ENCODE data around the gene DENND1B.

DNA sequence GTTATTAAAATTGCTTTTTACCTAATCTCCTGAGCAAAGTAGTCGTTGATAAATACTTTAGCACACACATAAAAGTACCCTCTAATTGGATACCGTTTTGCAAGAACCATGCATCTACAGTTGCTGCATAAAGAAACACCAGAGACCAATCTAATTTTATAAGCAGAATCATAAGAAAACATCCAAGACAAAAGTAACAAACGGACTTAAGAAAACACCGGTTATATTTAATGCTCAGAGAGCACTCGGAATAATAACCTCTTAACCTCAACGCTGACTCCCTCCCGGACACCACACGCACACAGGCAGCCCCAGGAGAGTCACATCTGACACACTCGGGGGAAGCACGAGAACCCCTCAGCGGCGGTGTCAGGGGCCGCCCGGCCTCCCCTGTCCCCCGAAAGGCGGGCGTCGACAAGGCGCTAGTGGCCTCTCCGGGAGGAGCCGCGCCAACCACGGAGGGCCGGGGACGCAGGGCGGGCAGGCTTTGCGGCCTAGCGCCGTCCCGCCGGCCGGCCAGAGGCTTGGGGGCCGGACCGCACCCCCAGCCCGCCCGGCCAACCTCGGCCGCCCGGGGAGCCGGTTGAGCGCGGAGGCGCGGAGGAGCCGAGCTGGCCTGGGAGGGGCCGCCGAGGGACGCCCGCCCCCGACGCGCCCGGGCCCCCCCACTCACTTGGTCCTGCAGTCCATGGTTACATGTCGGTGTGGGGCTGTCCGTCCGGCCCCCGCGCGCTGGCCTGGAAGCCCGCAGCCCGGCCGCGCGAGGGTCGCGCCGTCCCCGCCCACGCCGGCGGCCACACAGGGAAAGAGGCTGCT, 606 bp downstream of the DENND1B start:
- TF ChIP-seq, protein P1, sequence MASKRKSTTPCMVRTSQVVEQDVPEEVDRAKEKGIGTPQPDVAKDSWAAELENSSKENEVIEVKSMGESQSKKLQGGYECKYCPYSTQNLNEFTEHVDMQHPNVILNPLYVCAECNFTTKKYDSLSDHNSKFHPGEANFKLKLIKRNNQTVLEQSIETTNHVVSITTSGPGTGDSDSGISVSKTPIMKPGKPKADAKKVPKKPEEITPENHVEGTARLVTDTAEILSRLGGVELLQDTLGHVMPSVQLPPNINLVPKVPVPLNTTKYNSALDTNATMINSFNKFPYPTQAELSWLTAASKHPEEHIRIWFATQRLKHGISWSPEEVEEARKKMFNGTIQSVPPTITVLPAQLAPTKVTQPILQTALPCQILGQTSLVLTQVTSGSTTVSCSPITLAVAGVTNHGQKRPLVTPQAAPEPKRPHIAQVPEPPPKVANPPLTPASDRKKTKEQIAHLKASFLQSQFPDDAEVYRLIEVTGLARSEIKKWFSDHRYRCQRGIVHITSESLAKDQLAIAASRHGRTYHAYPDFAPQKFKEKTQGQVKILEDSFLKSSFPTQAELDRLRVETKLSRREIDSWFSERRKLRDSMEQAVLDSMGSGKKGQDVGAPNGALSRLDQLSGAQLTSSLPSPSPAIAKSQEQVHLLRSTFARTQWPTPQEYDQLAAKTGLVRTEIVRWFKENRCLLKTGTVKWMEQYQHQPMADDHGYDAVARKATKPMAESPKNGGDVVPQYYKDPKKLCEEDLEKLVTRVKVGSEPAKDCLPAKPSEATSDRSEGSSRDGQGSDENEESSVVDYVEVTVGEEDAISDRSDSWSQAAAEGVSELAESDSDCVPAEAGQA (IDR thresholded peaks at IDR 0.05; ENCODE audit: low read depth) = no peak
- TF ChIP-seq, protein P1 (CRISPR knock-in tag; IDR thresholded peaks at IDR 0.05; ENCODE audit: borderline replicate concordance) = peak; percentile 69; the same call in 1 of the 2 replicates
- TF ChIP-seq POLR2A (IDR thresholded peaks at IDR 0.05; ENCODE audit: insufficient read depth in 1 of 2, low read depth in 2 of 2, low read length in 2 of 2) (no peak), RFX3 (CRISPR knock-in tag; IDR thresholded peaks at IDR 0.05) (no peak), ZNF33B (CRISPR knock-in tag; IDR thresholded peaks at IDR 0.05) (no peak), CTCF (CRISPR knock-in tag; IDR thresholded peaks at IDR 0.05) (no peak)
- TF ChIP-seq, protein P2, sequence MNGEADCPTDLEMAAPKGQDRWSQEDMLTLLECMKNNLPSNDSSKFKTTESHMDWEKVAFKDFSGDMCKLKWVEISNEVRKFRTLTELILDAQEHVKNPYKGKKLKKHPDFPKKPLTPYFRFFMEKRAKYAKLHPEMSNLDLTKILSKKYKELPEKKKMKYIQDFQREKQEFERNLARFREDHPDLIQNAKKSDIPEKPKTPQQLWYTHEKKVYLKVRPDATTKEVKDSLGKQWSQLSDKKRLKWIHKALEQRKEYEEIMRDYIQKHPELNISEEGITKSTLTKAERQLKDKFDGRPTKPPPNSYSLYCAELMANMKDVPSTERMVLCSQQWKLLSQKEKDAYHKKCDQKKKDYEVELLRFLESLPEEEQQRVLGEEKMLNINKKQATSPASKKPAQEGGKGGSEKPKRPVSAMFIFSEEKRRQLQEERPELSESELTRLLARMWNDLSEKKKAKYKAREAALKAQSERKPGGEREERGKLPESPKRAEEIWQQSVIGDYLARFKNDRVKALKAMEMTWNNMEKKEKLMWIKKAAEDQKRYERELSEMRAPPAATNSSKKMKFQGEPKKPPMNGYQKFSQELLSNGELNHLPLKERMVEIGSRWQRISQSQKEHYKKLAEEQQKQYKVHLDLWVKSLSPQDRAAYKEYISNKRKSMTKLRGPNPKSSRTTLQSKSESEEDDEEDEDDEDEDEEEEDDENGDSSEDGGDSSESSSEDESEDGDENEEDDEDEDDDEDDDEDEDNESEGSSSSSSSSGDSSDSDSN (CRISPR knock-in tag; IDR thresholded peaks at IDR 0.05) = peak; percentile 91
